ENCODE data around the gene POLN.

- TF ChIP-seq POLR2A (IDR thresholded peaks at IDR 0.05) (no peak), CTCF (IDR thresholded peaks at IDR 0.05) (no peak)
Observed at GRCh38 chr4:2069986-2070385, 171.9 kb downstream of the POLN start.
